Liver (tissue), 9 donors: ENCODE measurements around the gene PCDHGB5. TPM values are rescaled to one million over a fixed set of nuclear protein-coding genes. Genes with fewer than 3 reads are reported as not detected.
A peak's percentile ranks its signal among the peaks of the same experiment; 100 is the strongest.

Experiments
- DNase-seq: peaks from one replicate; pipeline ENCODE4 v3.0.0-alpha.2; 2017; ENCODE audit warnings: low spot score
- H3K27ac ChIP-seq, 2 donors: one replicate each; pipeline ENCODE4 v1.7.0; 2013; ENCODE audit warnings: inconsistent platforms in 2 of 2, low read length in 2 of 2, control low read depth in 1 of 2, low read depth in 1 of 2, mild to moderate bottlenecking in 1 of 2
- H3K27me3 ChIP-seq, 4 donors: one replicate each; pipeline versions ENCODE4 v1.6.1 to v1.7.0; 2013; ENCODE audit warnings: low read length in 3 of 4, inconsistent platforms in 1 of 4, mild to moderate bottlenecking in 1 of 4, moderate library complexity in 1 of 4; ENCODE audit not compliant: control insufficient read depth in 4 of 4, insufficient read depth in 4 of 4
- H3K36me3 ChIP-seq, 4 donors: one replicate each; pipeline versions ENCODE4 v1.6.1 to v1.7.0; 2013; ENCODE audit warnings: low read length in 3 of 4, mild to moderate bottlenecking in 3 of 4, low read depth in 1 of 4, moderate library complexity in 1 of 4; ENCODE audit not compliant: control insufficient read depth in 4 of 4, insufficient read depth in 3 of 4
- H3K4me1 ChIP-seq, 4 donors: one replicate each; pipeline versions ENCODE4 v1.6.1 to v1.7.0; 2013; ENCODE audit warnings: low read length in 3 of 4, mild to moderate bottlenecking in 3 of 4, moderate library complexity in 1 of 4; ENCODE audit not compliant: control insufficient read depth in 4 of 4, insufficient read depth in 4 of 4
- H3K4me3 ChIP-seq, 3 donors: one replicate each; pipeline versions ENCODE4 v1.6.1 to v1.7.0; 2013; ENCODE audit warnings: low read length in 3 of 3, control low read depth in 1 of 3, low read depth in 1 of 3, mild to moderate bottlenecking in 1 of 3
- H3K9ac ChIP-seq, 2 donors: one replicate each; pipeline ENCODE4 v1.7.0; 2013; ENCODE audit warnings: low read length in 2 of 2, mild to moderate bottlenecking in 2 of 2, moderate library complexity in 2 of 2, control low read depth in 1 of 2, low read depth in 1 of 2
- H3K9me3 ChIP-seq, 4 donors: one replicate each; pipeline versions ENCODE4 v1.6.1 to v1.7.0; 2013; ENCODE audit warnings: low read length in 3 of 4; ENCODE audit not compliant: control insufficient read depth in 4 of 4
- ATF3 ChIP-seq: IDR thresholded peaks from 2 replicates; pipeline ENCODE4 v1.6.1; 2016; ENCODE audit warnings: antibody characterized with exemption
- CTCF ChIP-seq: fragments of 150-350 bp; IDR thresholded peaks from 2 replicates; pipeline ENCODE4 v1.5.1; 2017; ENCODE audit warnings: improper control_type of control experiment, low read depth, low read length; ENCODE audit not compliant: missing input control
- EGR1 ChIP-seq, 2 donors: IDR thresholded peaks; 2 replicates each; pipeline ENCODE4 v1.6.1; 2016 to 2018; ENCODE audit warnings: antibody characterized with exemption in 2 of 2, low read depth in 2 of 2
- FOXA1 ChIP-seq: IDR thresholded peaks from 2 replicates; pipeline ENCODE4 v1.6.1; 2016; ENCODE audit warnings: antibody characterized with exemption
- FOXA2 ChIP-seq: IDR thresholded peaks from 2 replicates; pipeline ENCODE4 v1.6.1; 2016; ENCODE audit warnings: antibody characterized with exemption
- GABPA ChIP-seq, 2 donors: IDR thresholded peaks in 1 of 2; conservative IDR thresholded peaks in 1 of 2; 2 replicates each; pipeline ENCODE4 v1.6.1; 2016; ENCODE audit warnings: antibody characterized with exemption in 2 of 2, mild to moderate bottlenecking in 1 of 2, moderate library complexity in 1 of 2
- HNF4G ChIP-seq: IDR thresholded peaks from 2 replicates; pipeline ENCODE4 v1.6.1; 2016; ENCODE audit warnings: antibody characterized with exemption
- JUND ChIP-seq, 2 donors: IDR thresholded peaks; 2 replicates each; pipeline ENCODE4 v1.6.1; 2016; ENCODE audit warnings: antibody characterized with exemption in 2 of 2
- MAX ChIP-seq: IDR thresholded peaks from 2 replicates; pipeline ENCODE4 v1.6.1; 2016; ENCODE audit warnings: antibody characterized with exemption
- NR2F2 ChIP-seq: IDR thresholded peaks from 2 replicates; pipeline ENCODE4 v1.6.1; 2016; ENCODE audit warnings: antibody characterized with exemption
- RAD21 ChIP-seq, 2 donors: IDR thresholded peaks; 2 replicates each; pipeline ENCODE4 v1.6.1; 2016; ENCODE audit warnings: antibody characterized with exemption in 2 of 2, mild to moderate bottlenecking in 2 of 2
- REST ChIP-seq: IDR thresholded peaks from 2 replicates; pipeline ENCODE4 v1.6.1; 2016; ENCODE audit warnings: antibody characterized with exemption, mild to moderate bottlenecking
- RXRA ChIP-seq, 2 donors: IDR thresholded peaks; 2 replicates each; pipeline ENCODE4 v1.6.1; 2017 to 2018; ENCODE audit warnings: antibody characterized with exemption in 2 of 2, mild to moderate bottlenecking in 1 of 2
- SP1 ChIP-seq: IDR thresholded peaks from 2 replicates; pipeline ENCODE4 v1.6.1; 2018; ENCODE audit warnings: antibody characterized with exemption, mild to moderate bottlenecking
- TAF1 ChIP-seq: conservative IDR thresholded peaks from 2 replicates; pipeline ENCODE4 v1.6.1; 2016; ENCODE audit warnings: antibody characterized with exemption, mild to moderate bottlenecking
- YY1 ChIP-seq: IDR thresholded peaks from 2 replicates; pipeline ENCODE4 v1.6.1; 2016; ENCODE audit warnings: antibody characterized with exemption, mild to moderate bottlenecking
- ZBTB33 ChIP-seq: IDR thresholded peaks from 2 replicates; pipeline ENCODE4 v1.6.1; 2016; ENCODE audit warnings: antibody characterized with exemption
- WGBS: extraction: QIAGEN DNeasy Blood & Tissue Kit; methylation state at CpG from one replicate; pipeline ENCODE4 v1.1.7; 2013; 5-methylcytosine and 5-hydroxymethylcytosine counted together
- polyA plus RNA-seq, 2 donors: library from polyadenylated mRNA; stranded (reverse) in 1 of 2; unstranded in 1 of 2; fragments of 200-250 nt in 1 of 2; fragments of >200 nt in 1 of 2; fragmentation: Nextera tagmentation in 1 of 2; extraction: Ambion mirVana in 1 of 2; gene quantifications; one replicate each; pipeline versions ENCODE4 v1.2.1 to v1.2.3, GENCODE V29; 2013 to 2015
- total RNA-seq, 2 donors: library from RNA; depleted of rRNA; stranded (reverse); fragments of >200 nt; gene quantifications; one replicate each; pipeline ENCODE4 v1.2.3, GENCODE V29; 2014
- donor health status: healthy.
- donor health status: healthy.
- donor health status: healthy.
- donor health status: healthy.
- donor health status: healthy.

PCDHGB5 gene
- total and polyA plus RNA-seq, 4 donors: 0.76 to 3.8 (median 2.3) TPM

- H3K9ac ChIP-seq: no peak overlapping the region
- no peak for DNase-seq
- TF ChIP-seq GABPA (IDR thresholded peaks at IDR 0.05 in 1 of 2, conservative IDR thresholded peaks at IDR 0.05 in 1 of 2) (no peak), RAD21 (IDR thresholded peaks at IDR 0.05) (no peak), REST (no peak), TAF1 (no peak), SP1 (no peak), NR2F2 (no peak), FOXA1 (no peak), HNF4G (no peak), EGR1 (IDR thresholded peaks at IDR 0.05; ENCODE audit: low read depth in 2 of 2) (no peak), RXRA (IDR thresholded peaks at IDR 0.05) (no peak), JUND (IDR thresholded peaks at IDR 0.05) (no peak), ZBTB33 (no peak), YY1 (no peak), MAX (no peak), CTCF (no peak), ATF3 (no peak), FOXA2 (no peak)
- peak overlapping the region in 2 of 3 donors; percentile 37 to 47 for H3K4me3 ChIP-seq
- no peak overlapping the region for H3K27ac ChIP-seq
- peaks cover 0 to 4% (median 0%) of the 10 kb centered on the region in 4 donors for H3K36me3 ChIP-seq
- H3K9me3 ChIP-seq: peaks cover 64 to 88% (median 72%) of the 10 kb centered on the region in 4 donors
- H3K27me3 ChIP-seq: peaks cover 0 to 5% (median 0%) of the 10 kb centered on the region in 4 donors
- 23% methylated on average over 42 of the region's 42 CpGs for WGBS
- H3K4me1 ChIP-seq: no peaks in the 10 kb centered on the region
Measured at GRCh38 chr5:141422742-141423291, 25.1 kb downstream of the PCDHGB5 start.
